ENCODE results near the gene DMBT1.
A peak's percentile ranks its signal among the peaks of the same experiment; 100 is the strongest.

Gene DMBT1

DNA sequence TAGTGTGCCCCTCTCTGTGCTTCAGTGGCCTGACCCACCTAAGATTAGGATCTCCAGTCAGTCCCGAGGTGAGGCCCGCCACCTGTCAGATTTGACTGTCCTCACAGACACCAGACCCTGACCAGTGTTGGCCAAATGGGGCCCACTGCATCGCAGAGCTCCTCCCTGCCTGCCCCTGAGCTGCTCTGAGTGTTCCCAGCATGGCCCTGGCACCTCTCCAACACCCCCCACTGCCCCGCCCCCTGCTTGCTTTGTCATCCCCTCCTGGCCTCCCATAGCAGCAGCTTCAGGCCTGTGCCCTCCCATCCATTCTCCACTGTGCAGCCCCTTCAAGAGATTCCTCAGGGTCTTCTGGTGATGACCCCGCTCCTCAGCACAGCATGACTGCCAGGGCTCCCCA is 71.5 kb downstream of the DMBT1 start:
- H3K4me1 Mint-ChIP-seq (ENCODE audit: low read depth), result no peaks in the 10 kb centered on the region
- no peaks in the 10 kb centered on the region for H3K9me3 Mint-ChIP-seq
- H3K27ac Mint-ChIP-seq, result no peak overlapping the region
- H3K36me3 Mint-ChIP-seq (ENCODE audit: low read depth), result no peaks in the 10 kb centered on the region
- H3K4me3 Mint-ChIP-seq, result no peak overlapping the region
- no peaks in the 10 kb centered on the region for H3K27me3 Mint-ChIP-seq (ENCODE audit: low read depth)
- no peak for DNase-seq (ENCODE audit: low spot score)

- Mint-ChIP-seq H3K4me3 (no peak overlapping the region), H3K4me1 (ENCODE audit: low read depth) (no peaks in the 10 kb centered on the region), H3K36me3 (ENCODE audit: low read depth) (no peaks in the 10 kb centered on the region), H3K9me3 (no peaks in the 10 kb centered on the region), H3K27me3 (ENCODE audit: low read depth) (no peaks in the 10 kb centered on the region), H3K27ac (no peak overlapping the region)
- no peak for DNase-seq (ENCODE audit: low spot score)
Measured at GRCh38 chr10:122632576-122632975, 72.0 kb downstream of the DMBT1 start.

- no peak overlapping the region for H3K4me3 Mint-ChIP-seq
- no peak overlapping the region for H3K27ac Mint-ChIP-seq
- DNase-seq (ENCODE audit: low spot score), result no peak
- no peaks in the 10 kb centered on the region for H3K9me3 Mint-ChIP-seq
- no peaks in the 10 kb centered on the region for H3K27me3 Mint-ChIP-seq (ENCODE audit: low read depth)
- H3K36me3 Mint-ChIP-seq (ENCODE audit: low read depth), result no peaks in the 10 kb centered on the region
- no peaks in the 10 kb centered on the region for H3K4me1 Mint-ChIP-seq (ENCODE audit: low read depth)
Measured at GRCh38 chr10:122636953-122637352, 76.4 kb downstream of the DMBT1 start.

- no peak overlapping the region for H3K4me3 Mint-ChIP-seq
- no peaks in the 10 kb centered on the region for H3K36me3 Mint-ChIP-seq (ENCODE audit: low read depth)
- no peak for DNase-seq (ENCODE audit: low spot score)
- H3K9me3 Mint-ChIP-seq, result no peaks in the 10 kb centered on the region
- H3K27ac Mint-ChIP-seq, result no peak overlapping the region
- H3K27me3 Mint-ChIP-seq (ENCODE audit: low read depth), result no peaks in the 10 kb centered on the region
- H3K4me1 Mint-ChIP-seq (ENCODE audit: low read depth), result no peaks in the 10 kb centered on the region
Measured at GRCh38 chr10:122637376-122637775, 76.8 kb downstream of the DMBT1 start.

DNA sequence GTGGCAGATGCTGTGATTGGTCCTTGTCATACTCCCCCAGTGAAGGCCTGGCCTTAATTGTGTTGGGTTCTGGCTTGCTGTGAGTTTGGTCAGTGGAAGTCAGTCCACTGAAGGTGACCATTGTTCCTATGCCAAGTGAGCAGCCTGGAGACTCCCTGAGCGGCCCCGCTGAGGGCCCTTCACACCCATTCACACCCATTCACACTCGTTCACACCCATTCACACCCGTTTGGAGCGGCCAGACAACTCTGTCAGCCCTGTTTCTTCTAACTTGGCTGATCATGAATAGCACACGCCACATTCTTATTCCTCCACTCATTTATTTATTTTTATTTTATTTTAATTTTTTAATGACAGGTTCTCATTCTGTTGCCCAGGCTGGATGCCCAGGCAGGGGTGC is 77.6 kb downstream of the DMBT1 start:
- no peak overlapping the region for H3K4me3 Mint-ChIP-seq
- H3K4me1 Mint-ChIP-seq (ENCODE audit: low read depth), result no peaks in the 10 kb centered on the region
- H3K36me3 Mint-ChIP-seq (ENCODE audit: low read depth), result no peaks in the 10 kb centered on the region
- no peaks in the 10 kb centered on the region for H3K9me3 Mint-ChIP-seq
- H3K27me3 Mint-ChIP-seq (ENCODE audit: low read depth), result no peaks in the 10 kb centered on the region
- DNase-seq (ENCODE audit: low spot score), result no peak
- no peak overlapping the region for H3K27ac Mint-ChIP-seq

GRCh38 chr10:122639801-122640200 is 79.2 kb downstream of the DMBT1 start:
- no peaks in the 10 kb centered on the region for H3K36me3 Mint-ChIP-seq (ENCODE audit: low read depth)
- no peaks in the 10 kb centered on the region for H3K27me3 Mint-ChIP-seq (ENCODE audit: low read depth)
- no peaks in the 10 kb centered on the region for H3K4me1 Mint-ChIP-seq (ENCODE audit: low read depth)
- H3K9me3 Mint-ChIP-seq, result no peaks in the 10 kb centered on the region
- H3K4me3 Mint-ChIP-seq, result no peak overlapping the region
- DNase-seq (ENCODE audit: low spot score), result no peak
- no peak overlapping the region for H3K27ac Mint-ChIP-seq

DNA sequence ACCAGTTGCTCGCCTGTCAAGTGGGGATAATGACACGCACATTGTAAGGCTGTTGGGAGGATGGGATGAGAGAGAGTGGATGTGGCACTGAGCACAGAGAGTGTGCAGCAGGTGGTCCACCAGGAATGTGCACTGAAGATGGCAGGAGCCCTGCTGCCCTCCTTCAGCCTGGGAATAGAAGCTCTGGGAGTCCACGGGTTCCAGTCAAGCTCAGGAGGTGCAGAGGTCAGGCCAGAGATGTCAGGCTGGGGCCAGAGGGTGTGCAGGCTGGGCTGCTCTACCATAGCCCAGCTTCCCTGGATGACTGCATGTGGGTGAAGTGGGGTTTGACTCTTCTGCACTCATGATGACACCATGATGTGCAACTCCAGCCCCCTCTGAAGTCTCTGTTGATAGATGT is 80.4 kb downstream of the DMBT1 start:
- Mint-ChIP-seq H3K9me3 (no peaks in the 10 kb centered on the region), H3K27ac (no peak overlapping the region), H3K4me1 (ENCODE audit: low read depth) (no peaks in the 10 kb centered on the region), H3K4me3 (no peak overlapping the region), H3K36me3 (ENCODE audit: low read depth) (no peaks in the 10 kb centered on the region), H3K27me3 (ENCODE audit: low read depth) (no peaks in the 10 kb centered on the region)
- DNase-seq (ENCODE audit: low spot score), result no peak

DNA sequence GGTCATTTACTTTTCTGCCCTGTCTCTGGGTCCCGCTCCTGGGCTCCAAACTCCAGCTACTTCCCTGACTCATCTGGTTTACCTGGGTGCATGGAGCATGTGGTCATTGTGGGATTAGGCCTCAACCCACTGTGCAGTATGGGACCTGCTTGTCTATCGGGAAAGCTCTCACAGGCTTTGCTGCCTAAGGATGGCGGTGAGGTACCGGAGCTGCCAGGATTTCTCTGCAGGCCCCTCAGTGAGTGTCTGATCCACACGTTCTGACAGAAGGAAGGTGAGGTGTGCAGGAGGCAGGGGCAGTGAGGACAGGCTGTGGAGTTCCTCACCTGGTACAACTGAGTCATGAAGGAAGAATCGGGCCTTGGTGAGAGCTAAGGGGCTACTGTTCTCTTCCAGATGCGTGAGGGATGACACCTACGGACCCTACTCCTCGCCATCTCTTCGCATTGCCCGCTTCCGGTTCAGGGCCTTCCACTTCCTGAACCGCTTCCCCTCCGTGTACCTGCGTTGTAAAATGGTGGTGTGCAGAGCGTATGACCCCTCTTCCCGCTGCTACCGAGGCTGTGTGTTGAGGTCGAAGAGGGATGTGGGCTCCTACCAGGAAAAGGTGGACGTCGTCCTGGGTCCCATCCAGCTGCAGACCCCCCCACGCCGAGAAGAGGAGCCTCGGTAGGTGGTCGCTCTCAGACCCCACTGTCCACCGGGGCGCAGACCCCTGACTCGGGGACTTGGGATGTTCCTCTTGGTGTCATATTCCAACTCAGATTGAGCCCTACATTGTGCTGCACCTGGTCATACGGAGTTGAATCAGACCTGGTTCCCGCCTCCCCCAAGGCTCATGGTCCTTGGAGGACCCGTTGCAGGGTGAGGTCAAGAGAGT is 82.4 kb downstream of the DMBT1 start:
- Mint-ChIP-seq H3K4me1 (ENCODE audit: low read depth) (no peaks in the 10 kb centered on the region), H3K36me3 (ENCODE audit: low read depth) (no peaks in the 10 kb centered on the region), H3K4me3 (no peak overlapping the region), H3K27ac (no peak overlapping the region), H3K27me3 (ENCODE audit: low read depth) (no peaks in the 10 kb centered on the region), H3K9me3 (no peaks in the 10 kb centered on the region)
- DNase-seq (ENCODE audit: low spot score), result no peak

GRCh38 chr10:122643931-122644534 is 83.5 kb downstream of the DMBT1 start:
- Mint-ChIP-seq H3K27me3 (ENCODE audit: low read depth) (no peaks in the 10 kb centered on the region), H3K4me1 (ENCODE audit: low read depth) (no peaks in the 10 kb centered on the region), H3K4me3 (no peak overlapping the region)

GRCh38 chr10:122646511-122647382 is 86.2 kb downstream of the DMBT1 start:
- no peak for DNase-seq (ENCODE audit: low spot score)
- Mint-ChIP-seq H3K27ac (no peak overlapping the region), H3K9me3 (no peaks in the 10 kb centered on the region), H3K36me3 (ENCODE audit: low read depth) (no peaks in the 10 kb centered on the region), H3K4me3 (no peak overlapping the region), H3K27me3 (ENCODE audit: low read depth) (peaks cover 2% of the 10 kb centered on the region), H3K4me1 (ENCODE audit: low read depth) (no peaks in the 10 kb centered on the region)

More at GRCh38 chr10:122643931-122644534, 83.5 kb downstream of the DMBT1 start:
- Mint-ChIP-seq H3K27ac (no peak overlapping the region), H3K36me3 (ENCODE audit: low read depth) (no peaks in the 10 kb centered on the region), H3K9me3 (no peaks in the 10 kb centered on the region)
- DNase-seq (ENCODE audit: low spot score), result no peak

DNA sequence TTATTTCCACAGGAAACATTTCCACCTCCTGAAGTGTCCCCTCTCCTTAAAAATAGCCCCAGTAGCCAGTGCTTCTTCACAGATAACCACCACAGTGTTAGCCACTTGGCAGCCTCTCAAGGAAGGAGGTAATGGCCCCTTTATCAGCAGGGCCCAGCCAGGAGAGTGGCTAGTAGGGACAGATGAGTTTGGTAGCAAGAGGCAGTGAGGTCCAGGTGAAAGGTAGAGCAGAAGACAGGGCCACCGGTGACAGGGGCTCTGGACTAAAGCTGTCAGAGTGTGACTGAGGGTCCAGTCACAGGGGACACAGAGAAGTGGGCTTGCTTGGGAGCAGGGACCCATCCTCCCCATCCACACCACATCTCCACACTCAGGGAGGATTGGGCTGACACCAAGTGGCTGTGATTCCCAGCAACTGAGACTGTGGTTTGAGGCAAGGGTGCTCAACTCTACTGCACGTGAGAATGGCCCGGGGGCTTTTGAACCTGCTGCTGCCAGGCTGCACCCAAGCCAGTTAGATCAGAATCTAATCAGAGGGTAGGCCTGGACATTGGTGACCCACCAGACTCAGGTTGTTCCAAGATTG is 86.9 kb downstream of the DMBT1 start:
- Mint-ChIP-seq H3K4me1 (ENCODE audit: low read depth) (no peaks in the 10 kb centered on the region), H3K4me3 (no peak overlapping the region), H3K27me3 (ENCODE audit: low read depth) (peaks cover 2% of the 10 kb centered on the region), H3K36me3 (ENCODE audit: low read depth) (no peaks in the 10 kb centered on the region), H3K9me3 (no peaks in the 10 kb centered on the region), H3K27ac (no peak overlapping the region)
- DNase-seq (ENCODE audit: low spot score), result no peak

DNA sequence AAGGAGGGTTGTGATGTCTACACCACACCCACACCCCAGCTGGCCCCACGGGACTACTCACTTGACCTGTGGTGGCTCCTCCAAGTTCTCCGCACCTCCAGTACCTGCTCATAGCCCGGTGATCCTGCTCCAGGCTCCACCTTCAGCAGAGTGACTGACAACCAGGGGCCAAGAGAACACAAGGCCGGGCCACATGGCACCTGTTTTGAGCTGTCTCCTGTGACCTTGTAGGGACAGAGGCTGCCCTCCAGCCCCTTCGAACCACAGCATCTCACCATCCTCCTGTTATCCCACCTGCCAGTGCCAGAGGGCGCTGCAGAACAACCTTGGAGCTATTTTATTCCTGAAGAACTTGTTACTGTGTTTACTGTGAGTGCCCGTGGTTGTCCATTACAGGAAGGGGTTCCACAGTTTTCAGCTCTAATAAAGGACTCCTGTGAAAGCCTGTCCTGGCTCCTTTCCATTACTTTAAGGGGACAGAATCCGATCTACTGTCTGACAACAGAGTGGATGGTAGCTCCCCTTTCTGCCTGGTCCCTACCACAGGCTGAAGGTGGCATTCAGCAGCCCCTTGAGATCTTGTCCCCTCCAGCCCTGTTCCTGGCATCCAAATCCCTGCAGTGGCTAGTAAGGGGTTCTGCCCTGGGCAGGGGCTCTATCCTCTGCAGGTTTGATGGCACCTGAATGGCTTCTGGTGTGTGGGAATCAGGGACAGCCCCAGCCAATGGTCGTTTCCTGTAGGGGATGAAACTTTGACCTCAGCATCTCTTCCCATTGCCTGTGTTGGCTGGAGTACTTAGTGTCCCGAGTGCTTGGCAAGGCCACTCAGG is 88.3 kb downstream of the DMBT1 start:
- peaks cover 7% of the 10 kb centered on the region for H3K27me3 Mint-ChIP-seq (ENCODE audit: low read depth)
- no peak overlapping the region for H3K27ac Mint-ChIP-seq
- H3K4me1 Mint-ChIP-seq (ENCODE audit: low read depth), result no peaks in the 10 kb centered on the region
- no peak overlapping the region for H3K4me3 Mint-ChIP-seq
- H3K36me3 Mint-ChIP-seq (ENCODE audit: low read depth), result no peaks in the 10 kb centered on the region
- H3K9me3 Mint-ChIP-seq, result no peaks in the 10 kb centered on the region
- peak; percentile 5 for DNase-seq (ENCODE audit: low spot score)

GRCh38 chr10:122649903-122650302 is 89.3 kb downstream of the DMBT1 start:
- H3K4me1 Mint-ChIP-seq (ENCODE audit: low read depth), result no peaks in the 10 kb centered on the region
- H3K4me3 Mint-ChIP-seq, result no peak overlapping the region
- DNase-seq (ENCODE audit: low spot score), result no peak
- no peaks in the 10 kb centered on the region for H3K36me3 Mint-ChIP-seq (ENCODE audit: low read depth)
- H3K27me3 Mint-ChIP-seq (ENCODE audit: low read depth), result peaks cover 8% of the 10 kb centered on the region
- no peaks in the 10 kb centered on the region for H3K9me3 Mint-ChIP-seq
- H3K27ac Mint-ChIP-seq, result no peak overlapping the region

Measured in T-helper 2 cell treated with Interferon-gamma antibody and Interleukin-4, amounts not matched to agents 5 μg/mL and 100 μg/mL, for 36 hours (primary cell).